Loucy (cell line): ENCODE data around the gene UNC13B.

Experiments
- EZH2phosphoT487 ChIP-seq: fragments of 200-600 bp; IDR thresholded peaks from 2 replicates; pipeline ENCODE4 v1.6.1; 2018; ENCODE audit warnings: antibody characterized with exemption, mild to moderate bottlenecking, moderate library complexity, borderline replicate concordance
- TF ChIP-seq, protein P1 (sequence below): fragments of 200-600 bp; sonication (generic); conservative IDR thresholded peaks from 2 replicates; pipeline ENCODE4 v1.5.1; 2014; ENCODE audit warnings: mild to moderate bottlenecking, antibody characterized with exemption, low read length

DNA sequence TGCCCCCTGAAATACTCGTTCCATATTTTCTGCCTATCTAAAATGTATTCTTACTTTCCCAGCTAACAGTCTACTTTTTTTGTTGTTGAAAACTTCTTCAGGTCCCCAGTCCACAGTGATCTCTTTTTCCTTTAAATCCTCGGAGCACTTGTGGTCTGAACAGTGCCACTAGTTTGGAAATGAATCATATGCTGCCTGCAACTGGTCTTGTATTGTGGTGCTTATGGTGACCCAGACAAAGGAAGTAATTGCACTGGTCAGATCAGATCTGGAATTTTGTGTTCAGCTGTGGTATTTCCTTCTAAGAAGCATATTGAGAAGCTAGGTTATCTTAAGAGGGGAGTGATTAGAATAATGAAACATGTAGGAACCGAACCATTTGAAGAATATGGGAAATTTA, 2.9 kb downstream of the UNC13B start:
- TF ChIP-seq, protein P1, sequence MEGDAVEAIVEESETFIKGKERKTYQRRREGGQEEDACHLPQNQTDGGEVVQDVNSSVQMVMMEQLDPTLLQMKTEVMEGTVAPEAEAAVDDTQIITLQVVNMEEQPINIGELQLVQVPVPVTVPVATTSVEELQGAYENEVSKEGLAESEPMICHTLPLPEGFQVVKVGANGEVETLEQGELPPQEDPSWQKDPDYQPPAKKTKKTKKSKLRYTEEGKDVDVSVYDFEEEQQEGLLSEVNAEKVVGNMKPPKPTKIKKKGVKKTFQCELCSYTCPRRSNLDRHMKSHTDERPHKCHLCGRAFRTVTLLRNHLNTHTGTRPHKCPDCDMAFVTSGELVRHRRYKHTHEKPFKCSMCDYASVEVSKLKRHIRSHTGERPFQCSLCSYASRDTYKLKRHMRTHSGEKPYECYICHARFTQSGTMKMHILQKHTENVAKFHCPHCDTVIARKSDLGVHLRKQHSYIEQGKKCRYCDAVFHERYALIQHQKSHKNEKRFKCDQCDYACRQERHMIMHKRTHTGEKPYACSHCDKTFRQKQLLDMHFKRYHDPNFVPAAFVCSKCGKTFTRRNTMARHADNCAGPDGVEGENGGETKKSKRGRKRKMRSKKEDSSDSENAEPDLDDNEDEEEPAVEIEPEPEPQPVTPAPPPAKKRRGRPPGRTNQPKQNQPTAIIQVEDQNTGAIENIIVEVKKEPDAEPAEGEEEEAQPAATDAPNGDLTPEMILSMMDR = no peak
- no peak for TF ChIP-seq EZH2phosphoT487
